NCI-H345 treated with DMSO at 0.1 percent for 48 hours (cell line): ENCODE results near the gene C17orf107.

Experiments used
- DNase-seq: peaks from one replicate; lab custom pipeline; 2025; ENCODE audit not compliant: unreplicated experiment; lab: John Stamatoyannopoulos, UW

Gene C17orf107

DNA sequence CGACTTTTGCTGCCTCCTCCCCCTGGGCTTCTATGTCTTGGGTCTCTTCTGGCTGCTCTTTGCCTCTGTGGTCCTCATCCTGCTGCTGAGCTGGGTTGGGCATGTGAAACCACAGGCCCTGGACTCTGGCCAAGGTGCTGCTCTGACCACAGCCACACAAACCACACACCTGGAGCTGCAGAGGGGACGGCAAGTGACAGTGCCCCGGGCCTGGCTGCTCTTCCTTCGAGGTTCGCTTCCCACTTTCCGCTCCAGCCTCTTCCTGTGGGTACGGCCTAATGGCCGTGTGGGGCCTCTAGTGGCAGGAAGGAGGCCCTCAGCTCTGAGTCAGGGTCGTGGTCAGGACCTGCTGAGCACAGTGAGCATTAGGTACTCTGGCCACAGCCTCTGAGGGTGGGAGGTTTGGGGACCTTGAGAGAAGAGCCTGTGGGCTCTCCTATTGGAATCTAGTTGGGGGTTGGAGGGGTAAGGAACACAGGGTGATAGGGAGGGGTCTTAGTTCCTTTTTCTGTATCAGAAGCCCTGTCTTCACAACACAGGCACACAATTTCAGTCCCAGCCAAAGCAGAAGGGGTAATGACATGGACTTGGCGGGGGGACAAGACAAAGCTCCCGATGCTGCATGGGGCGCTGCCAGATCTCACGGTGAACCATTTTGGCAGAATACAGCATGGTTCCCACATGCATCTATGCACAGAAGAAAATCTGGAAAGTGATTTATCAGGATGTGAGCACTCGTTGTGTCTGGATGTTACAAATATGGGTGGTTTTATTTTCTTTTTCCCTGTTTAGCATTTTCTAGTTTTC lies 35.0 kb downstream of the C17orf107 start:
- DNase-seq: no peak

DNA sequence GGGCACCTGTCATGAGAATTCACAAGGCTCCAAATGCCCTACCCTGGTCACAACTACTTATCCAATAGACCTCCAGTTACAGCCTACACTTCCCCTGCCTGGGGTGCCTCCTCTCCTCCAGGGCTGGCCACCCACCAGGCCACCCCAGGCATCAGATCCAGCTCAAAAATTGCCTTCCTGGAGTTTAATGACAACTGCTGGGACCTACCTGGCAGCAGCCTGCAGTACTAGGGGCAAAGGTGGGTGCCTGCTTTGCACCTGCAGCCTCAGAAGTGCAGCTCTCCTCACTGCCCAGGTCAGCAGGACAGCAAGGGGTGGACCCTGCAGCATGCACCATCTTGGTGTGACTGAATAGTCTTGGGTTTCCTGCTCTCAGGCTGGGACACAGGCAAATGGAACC lies 36.3 kb downstream of the C17orf107 start:
- no peak for DNase-seq

DNA sequence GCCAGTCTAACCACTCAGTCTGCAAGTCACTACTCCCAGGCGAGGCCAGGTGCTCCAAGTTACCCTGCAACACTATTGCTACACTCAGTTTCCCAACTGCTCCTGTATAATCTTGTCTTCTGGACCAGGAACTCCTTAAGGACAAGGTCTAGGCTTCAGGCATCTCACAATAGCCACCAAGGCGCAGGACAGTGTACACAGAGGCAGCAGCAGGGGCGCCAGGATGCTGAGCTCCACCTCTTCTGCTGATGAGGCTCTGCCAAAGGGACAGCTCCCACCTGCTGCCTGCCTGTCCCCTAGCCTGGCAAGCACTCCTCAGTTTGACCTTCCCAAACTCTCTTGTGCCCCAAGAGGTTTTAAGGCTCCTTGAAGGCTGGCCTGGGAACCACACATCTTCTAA lies 37.1 kb downstream of the C17orf107 start:
- no peak for DNase-seq

DNA sequence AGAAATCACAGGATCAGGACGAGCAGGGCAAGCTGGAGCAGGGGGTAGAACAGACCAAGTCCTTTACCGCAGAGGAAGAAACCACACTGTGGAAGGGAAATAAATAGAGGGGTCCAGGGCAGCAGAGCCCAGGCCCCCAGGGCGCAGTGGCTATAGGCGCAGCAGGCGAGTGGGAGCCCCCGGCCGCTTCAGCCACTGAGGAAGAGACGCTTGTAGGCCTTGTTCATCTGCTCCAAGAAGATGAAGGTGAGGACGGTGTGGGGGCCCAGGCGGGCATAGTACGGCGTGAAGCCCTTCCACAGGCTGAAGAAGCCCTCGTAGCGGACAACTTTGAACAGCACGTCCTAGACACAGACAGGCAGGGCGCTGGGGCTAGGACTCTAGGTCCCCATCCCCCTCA lies 38.2 kb downstream of the C17orf107 start:
- no peak for DNase-seq

DNA sequence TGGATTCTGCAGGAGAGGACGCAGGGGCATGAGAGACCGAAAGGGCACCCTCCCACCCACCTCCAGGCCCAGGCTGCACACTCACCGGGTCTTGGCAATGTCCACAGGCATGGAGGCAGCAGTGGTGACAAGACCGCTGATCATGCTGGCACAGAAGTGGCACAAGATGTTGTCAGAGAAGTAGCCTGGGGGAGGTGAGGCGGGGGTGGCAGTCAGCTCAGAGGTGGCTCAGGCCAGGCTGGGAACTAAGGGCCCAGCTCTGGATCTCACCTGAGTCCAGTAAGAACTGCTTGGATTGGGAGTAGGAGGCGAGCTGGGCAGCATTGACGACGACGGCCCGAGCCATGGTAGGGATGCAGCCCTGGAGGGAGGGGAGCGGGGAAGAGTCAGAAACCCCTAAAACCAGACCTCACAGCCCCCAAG lies 38.7 kb downstream of the C17orf107 start:
- no peak for DNase-seq

DNA sequence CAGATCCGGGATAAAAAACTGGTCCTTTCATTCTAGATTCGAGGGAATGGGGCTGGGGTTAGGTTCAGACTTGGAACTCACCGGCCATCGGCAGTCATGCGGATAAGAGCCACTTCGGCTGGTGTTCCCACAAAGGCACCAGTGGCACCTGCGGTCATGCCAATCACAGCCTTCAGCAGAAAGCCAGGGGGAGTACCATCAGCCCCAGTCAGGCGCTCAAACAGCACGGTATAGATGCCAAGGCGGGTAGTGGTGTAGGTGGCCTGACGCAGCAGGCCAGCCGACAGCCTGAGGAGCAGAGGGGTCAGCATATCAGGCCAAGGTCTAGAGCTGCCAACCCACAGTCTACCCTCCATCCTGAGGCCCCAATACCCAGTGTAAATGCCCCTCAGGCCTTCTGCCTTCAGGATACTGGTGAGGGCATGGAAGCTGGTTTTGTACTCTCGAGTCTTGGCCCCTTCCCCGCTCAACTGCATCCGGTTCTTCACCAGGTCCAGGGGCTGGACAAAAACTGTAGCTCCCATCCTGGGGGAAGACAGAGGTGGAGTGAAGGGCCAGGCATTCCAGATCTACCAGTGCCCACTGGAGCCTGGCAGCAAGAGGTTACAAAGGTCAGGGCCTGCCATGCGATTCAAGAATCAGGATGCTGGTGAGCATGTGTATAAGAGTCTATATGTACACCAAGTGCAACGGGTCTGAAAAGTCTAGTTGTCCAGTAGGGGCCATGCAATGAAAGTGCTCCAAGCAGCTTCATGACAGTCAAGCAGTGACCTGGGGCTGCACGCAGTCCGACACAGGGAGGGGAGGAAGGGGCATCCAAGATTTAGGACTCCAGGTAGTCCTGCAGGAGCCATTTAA lies 39.6 kb downstream of the C17orf107 start:
- DNase-seq: no peak

DNA sequence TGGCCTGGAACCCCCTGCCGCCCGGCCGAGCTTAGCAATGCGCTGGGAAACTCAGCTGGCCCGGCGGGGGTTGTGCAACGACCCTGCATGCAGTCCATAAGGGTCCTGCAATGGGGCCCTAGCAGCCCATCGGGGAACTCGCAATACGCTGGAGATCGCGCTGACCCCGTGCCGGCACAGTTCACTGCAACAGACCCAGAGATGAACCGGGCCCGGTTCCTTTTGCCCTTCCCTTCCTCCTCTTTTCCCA lies 40.1 kb downstream of the C17orf107 start:
- DNase-seq: no peak

DNA sequence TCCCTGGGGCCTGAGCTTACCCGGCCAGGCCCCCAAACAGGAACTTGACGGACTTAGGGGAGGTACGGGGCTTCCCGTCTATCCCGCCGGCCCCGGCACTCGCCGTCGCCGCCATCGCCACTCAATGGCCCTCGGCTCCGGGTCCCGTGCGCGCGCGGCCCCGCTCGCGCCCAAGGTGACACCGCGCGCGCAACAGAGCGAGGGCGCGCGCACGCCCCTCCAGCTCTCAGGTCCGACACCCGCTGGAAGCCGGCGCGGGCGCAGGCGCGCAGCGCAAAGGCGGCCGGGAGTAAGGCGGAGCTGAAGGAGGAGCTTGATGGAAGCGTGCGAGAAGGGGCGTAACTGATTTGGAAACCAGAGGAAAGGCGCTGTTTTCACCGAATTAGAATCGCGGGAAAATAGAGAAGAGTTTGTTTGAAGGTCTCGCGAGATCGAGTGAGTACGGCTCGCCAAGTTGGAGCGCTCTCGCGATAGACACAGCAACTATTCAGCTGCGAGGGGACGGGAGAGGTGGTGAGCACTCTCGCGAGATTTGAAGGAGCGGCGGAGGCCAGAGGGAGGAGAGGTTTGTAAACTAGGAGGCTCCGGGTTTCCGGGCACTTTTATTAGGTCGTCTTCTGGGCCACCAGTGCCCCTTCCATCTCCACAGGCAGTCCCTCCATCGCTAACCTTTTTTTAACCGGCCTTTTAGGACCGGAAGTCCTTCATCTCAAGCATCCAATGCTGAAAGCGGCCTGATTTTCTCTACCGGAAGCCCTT lies 40.6 kb downstream of the C17orf107 start, which contains the start of the genes RNF167 and SLC25A11:
RNF167 (plus strand) TSS at position 473 of the 759 bp plus-strand sequence. CDS start 642 bp downstream, outside the sequence.
SLC25A11 (minus strand) TSS at position 251 of the 759 bp plus-strand sequence; CDS start at position 115, 136 bp downstream.
- DNase-seq: peak; percentile 94

DNA sequence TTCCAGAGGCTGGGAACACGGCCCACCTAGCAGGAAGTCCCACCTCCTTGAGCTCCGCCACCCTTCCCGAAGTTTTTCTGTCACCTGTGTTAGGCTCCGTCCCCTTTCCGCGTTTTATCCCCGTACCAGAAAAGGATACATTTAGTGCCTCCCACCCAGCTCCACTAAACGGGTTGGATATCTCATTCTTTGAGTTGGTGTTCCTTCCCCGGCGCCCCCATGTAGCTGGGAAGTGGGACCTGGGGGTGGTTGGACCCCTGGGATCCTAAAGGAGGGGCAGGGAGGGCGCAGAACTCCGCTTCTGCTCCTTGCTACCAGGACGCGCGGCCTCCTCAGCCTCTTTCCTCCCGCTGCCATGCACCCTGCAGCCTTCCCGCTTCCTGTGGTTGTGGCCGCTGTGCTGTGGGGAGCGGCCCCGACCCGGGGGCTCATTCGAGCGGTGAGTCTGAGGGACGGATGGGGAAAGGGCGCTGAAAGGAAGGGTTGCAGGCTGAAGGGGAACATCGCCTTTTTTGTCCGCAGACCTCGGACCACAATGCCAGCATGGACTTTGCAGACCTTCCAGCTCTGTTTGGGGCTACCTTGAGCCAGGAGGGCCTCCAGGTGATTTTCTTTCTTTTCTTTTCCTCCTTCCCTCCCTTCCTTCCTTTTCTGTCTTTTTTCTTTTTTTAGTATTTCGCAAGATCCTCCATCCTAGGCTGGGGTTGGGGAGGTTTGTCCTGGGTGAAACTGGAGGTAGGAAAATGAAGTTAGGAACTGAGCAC lies 41.4 kb downstream of the C17orf107 start:
- peak; percentile 81 for DNase-seq

DNA sequence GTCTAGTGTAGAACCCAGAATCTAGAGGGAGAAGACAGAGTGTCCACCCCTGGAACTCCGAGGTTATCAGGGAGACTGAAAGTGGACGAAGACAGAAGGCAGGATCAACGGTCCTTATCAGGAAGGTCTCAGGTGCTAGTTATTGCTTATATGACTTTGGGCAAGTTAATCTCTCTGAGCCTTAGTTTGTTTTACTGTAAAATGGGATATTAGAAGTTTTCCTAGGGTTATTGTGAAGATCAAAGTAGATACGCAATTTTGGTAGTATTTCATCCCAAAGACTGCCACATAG lies 41.9 kb downstream of the C17orf107 start:
- DNase-seq: no peak

DNA sequence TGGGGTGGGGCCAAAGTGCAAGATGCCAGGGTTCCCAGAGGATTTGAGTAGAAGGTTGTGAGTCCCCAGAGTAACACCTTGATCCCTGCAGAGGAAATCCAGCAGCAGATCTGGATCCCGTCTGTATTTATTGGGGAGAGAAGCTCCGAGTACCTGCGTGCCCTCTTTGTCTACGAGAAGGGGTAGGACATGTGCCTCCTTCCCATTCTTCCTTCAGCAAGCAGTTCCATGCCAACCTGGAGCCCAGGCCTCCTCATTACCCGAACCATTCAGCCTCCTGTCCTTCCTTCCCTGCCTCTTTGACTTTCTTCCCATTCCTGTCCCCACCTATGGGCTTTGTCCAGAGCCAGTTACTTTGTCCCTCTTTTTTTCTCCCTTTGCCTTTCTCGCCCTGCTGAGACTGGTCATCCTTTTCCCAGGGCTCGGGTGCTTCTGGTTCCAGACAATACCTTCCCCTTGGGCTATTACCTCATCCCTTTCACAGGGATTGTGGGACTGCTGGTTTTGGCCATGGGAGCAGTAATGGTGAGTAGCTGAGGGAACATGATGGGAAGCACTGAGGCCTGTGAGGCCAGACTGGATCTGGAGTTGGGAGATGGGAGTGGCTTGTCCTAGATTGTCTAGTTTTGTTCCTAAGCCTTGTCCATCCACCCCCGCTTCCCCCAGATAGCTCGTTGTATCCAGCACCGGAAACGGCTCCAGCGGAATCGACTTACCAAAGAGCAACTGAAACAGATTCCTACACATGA lies 43.6 kb downstream of the C17orf107 start:
- no peak for DNase-seq

DNA sequence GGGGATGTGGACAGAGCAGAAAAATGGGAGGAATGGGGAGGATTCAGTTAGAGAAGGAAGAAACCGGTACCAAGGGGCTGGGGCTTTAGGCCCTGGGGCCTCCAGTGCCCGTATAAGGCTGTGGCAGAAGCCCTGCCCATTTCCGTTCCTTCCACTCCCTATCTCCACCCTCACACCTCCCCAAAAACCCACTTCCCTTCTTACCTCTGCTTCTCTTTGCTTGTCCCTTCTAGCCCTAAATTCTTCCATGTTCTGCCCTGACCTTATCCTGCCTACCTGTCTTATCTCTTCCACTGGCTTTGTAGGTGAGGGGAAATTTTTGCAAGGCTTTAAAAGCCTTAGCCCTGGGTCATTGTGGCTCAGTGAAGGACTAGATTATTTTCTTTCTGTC lies 44.8 kb downstream of the C17orf107 start:
- no peak for DNase-seq

DNA sequence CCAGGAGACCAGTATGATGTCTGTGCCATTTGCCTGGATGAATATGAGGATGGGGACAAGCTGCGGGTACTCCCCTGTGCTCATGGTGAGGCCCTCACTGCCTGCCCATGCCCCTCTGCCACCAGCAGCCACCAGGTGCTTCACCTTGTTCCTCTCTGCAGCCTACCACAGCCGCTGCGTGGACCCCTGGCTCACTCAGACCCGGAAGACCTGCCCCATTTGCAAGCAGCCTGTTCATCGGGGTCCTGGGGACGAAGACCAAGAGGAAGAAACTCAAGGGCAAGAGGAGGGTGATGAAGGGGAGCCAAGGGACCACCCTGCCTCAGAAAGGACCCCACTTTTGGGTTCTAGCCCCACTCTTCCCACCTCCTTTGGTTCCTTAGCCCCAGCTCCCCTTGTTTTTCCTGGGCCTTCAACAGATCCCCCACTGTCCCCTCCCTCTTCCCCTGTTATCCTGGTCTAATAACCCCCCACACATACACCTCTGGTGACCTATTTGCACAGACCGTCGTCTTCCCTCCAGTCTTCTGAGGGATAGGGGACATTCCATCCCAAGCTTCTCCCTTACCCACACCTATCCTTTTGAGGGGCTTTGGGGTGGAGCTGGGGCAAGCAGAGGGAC lies 45.3 kb downstream of the C17orf107 start:
- no peak for DNase-seq

DNA sequence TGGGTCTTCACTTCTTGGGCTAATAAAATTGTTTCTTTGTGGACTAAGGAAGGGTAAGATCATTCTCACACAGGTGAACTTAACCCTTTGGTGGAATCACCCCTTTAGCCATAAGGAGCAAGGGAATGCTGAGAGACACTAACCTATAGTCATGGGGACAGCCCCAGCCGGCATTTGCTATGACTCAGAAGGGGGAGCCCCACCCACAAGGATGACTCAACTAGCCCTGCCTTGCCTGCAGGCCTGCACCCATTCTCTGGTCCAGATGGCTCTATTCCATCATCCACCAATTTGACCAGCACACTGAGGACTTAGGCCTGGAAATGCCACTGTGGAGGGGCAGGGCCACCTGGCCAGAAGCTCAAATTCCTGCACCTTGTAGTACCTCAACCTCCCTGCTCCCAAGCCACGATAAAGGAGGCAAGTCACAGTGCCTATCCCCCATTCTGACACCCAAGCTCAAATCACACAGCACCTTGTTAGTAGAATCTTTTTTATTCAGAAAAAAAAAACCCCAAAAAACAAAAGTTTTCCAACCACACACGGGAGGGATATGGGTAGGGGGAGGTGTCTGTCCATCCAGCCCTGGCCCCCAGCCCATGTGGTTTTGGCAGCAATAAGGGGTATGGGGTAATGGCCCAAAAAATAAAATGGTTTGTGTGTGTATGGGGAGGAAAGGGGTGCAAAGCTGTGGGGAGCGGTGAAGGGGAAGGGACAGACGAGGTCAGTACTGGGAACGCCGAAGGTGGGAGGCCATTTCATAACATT lies 46.0 kb downstream of the C17orf107 start:
- no peak for DNase-seq

DNA sequence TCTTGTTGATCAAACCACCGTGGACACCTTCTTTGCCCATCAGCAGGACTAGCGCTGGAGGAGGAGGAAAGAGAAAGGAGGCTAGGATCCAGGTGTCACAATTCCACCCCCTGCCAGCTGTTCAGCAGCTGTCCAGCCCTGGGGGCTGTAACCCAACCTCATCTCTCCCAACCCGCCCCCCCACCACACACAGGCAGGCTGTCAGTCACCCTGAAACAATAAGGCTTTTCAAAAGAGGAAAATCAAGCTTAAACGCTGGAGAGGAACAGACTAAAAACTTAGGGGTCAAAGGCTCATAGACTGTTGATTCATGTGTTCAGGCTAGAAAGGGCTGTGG lies 46.6 kb downstream of the C17orf107 start:
- DNase-seq: no peak

DNA sequence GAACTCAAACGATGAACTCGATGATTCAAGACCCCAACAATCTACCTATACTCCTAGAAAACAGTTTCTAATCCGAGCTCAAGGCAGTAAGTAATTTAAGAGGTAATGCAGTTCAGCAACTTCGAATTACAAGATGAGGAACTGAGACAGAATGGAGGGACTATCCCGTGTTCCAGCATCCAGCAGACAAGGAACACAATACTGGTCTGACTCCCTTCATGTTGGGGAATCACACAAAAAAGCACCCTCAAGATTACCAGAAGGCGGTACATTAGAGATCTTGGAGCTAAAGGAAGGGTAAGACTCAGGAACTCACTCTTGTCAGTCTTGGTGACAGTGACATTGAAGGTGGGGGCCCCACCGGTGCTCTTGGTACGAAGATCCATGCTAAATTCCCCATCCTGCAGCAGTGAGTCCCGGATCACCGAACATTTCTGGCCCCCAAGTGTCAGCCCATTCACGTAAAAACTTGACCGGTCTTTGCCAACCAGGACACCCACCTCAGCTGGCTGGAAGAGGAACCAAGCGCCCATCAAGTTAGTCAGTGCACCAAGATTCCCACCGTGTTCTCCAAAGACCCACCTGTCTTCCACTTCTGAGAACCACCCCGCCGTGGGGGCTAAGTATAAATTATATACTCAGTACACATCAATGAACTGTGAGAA lies 47.1 kb downstream of the C17orf107 start:
- DNase-seq: no peak

DNA sequence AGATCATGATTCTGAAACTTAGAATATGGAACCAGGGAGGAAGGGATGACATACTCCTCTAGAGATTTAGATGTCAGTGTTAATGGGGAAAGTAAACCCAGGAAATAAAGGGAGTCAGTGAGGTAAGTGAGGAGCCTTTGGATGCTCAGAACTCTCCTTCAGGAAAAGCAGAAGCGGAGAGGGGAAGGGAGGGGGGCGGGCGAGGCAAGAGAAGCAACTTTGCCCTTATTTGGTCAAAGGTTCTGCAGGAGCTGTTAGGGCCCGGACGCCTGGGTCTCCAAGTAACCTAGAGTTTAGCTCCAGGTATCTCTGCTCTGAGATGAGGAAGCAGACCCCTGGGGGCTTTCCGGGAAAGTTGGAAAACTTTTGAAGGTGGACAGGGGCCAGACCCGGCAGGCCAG lies 47.7 kb downstream of the C17orf107 start:
- no peak for DNase-seq

DNA sequence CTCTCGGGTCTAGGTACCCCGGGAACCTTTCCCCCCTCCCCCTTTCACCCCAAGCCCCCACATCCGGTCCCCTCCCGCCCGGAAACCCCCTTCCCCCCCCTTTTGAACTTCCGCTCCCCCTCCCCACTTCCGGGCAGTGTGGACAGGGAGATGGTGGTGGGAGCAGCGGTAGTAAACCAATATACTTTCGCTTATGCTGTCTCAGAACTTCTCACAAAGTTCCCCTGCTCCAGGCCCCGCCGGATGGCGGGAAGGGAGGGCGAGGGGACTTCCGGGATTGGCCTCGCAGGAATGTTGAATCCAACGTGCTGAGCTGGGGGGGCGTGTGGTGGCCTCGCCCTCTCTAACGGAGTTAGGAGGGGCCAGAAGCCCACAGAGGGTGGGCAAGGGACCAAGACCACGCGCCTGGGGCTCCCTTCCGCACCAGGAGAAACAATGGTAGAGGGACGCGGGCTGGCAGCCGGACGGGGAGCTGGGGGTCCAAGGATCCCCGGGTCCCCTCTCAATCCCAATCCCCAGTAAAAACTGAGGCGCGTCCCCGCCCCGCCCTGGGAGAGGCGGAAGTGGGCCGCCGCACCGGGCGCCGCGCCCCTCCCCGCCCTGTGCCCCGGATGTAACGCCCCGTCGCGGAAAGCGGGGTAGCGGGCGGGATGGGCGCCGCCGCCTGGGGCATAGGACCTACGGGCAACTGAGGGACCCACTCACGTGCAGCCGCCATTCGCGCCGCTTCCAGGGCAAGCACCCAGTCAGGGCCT lies 48.3 kb downstream of the C17orf107 start:
- no peak for DNase-seq
